K562 (cell line): ENCODE measurements around the gene NQO2. TPM values are rescaled to one million over a fixed set of nuclear protein-coding genes. Genes with fewer than 3 reads are reported as not detected.

Experiments
- KAT8 ChIP-seq: fragments of 450-650 bp; IDR thresholded peaks from 2 replicates; pipeline ENCODE4 v1.6.1; 2016; ENCODE audit warnings: low read depth, mild to moderate bottlenecking
- NR2C1 ChIP-seq, 2 experiments: fragments of 450-650 bp; IDR thresholded peaks; 2 replicates each; pipeline ENCODE4 v1.6.1; 2017; ENCODE audit warnings: mild to moderate bottlenecking in 2 of 2, antibody characterized with exemption in 1 of 2, inconsistent platforms in 1 of 2, missing compliant biosample characterization in 1 of 2, missing genetic modification characterization in 1 of 2
- POLR3G ChIP-seq: IDR thresholded peaks from 2 replicates; pipeline ENCODE4 v1.6.1; 2011; ENCODE audit not compliant: insufficient read length, insufficient replicate concordance; ENCODE audit errors: extremely low read depth
- polyA plus RNA-seq, 8 experiments: library from polyadenylated mRNA; depleted of rRNA in 4 of 8; stranded (reverse) in 5 of 8; unstranded in 3 of 8; fragments of >200 nt; fragmentation: Nextera tagmentation in 2 of 8; fragmentation: Illumina TruSeq in 1 of 8; extraction: Ambion mirVana in 2 of 8; extraction: Trizol in 1 of 8; gene quantifications; 2 replicates each; pipeline versions ENCODE4 v1.2.1 to v1.2.3, GENCODE V29; 2011 to 2014; ENCODE audit warnings: inconsistent platforms in 1 of 8, missing spikeins in 1 of 8
- total RNA-seq, 7 experiments: library from RNA; depleted of rRNA in 6 of 7; stranded (reverse); fragments of >200 nt in 6 of 7; fragmentation: Illumina TruSeq in 2 of 7; extraction: Trizol in 2 of 7; gene quantifications; 2 replicates each; pipeline versions ENCODE4 v1.2.1 to v1.2.3, GENCODE V29; 2011 to 2021; ENCODE audit warnings: low replicate concordance in 1 of 7
- TF ChIP-seq, protein P1 (sequence below): fragments of 200-600 bp; sonication (generic); IDR thresholded peaks from one replicate; pipeline ENCODE4 v1.6.1; 2012; ENCODE audit warnings: mild to moderate bottlenecking, low read depth, low read length, inconsistent platforms
- TF ChIP-seq, protein P2 (sequence below), 2 experiments: fragments of 450-650 bp; formaldehyde crosslinking in 1 of 2; IDR thresholded peaks; 2 replicates each; pipeline versions ENCODE4 v1.4.0 to v1.6.1; 2014 to 2020; ENCODE audit warnings: mild to moderate bottlenecking in 2 of 2, borderline replicate concordance in 1 of 2, low read depth in 1 of 2

The NQO2 gene
- total and polyA plus RNA-seq, 9 of the 15 experiments (the other 6 are each of a cell fraction or from before 2014, with no cell fraction given), result 54.6 to 214 (median 116) TPM

DNA sequence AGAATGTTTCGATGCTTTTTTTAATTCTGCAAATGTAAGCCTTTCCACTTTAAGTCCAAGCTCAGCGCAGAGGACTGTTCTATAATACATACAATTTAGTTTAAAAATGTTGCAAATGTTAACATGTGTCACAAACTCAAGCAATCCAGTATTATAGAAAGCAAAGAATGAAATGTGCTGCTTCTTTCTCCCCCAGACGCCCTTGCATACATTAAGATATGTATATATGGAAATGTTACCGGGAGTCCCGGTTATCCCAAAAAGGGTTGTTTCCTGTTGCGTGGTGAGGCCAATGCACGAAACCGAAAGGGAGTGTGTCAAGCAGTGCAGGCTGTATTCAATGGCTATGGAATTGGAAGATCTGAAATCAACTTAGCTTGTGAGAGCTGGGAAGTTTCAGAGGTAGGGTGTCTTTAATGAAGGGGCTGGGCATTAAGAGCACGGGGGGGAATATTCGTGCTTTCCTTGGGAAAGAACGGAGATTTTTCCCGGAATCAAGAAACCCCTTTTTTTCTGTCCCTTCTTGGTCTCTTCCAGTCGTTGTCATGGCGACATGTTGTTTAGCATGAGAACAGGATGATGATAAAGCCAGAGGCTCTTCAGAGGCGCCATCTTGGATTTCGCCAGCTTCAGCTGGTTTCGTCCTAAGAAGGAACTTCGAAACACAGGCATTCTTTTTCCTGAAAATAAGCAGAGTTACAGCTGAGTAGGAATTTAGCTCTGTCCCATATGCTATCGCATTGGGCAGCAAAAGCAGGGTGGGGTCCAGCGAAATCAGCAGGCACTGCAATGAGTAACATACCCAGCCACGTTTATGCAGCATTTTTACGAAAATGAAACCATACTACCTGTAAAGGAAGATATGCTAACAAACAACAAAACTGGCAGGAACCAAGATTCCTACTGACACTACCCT is 10.1 kb upstream of the NQO2 start (continued):
- TF ChIP-seq, protein P1, sequence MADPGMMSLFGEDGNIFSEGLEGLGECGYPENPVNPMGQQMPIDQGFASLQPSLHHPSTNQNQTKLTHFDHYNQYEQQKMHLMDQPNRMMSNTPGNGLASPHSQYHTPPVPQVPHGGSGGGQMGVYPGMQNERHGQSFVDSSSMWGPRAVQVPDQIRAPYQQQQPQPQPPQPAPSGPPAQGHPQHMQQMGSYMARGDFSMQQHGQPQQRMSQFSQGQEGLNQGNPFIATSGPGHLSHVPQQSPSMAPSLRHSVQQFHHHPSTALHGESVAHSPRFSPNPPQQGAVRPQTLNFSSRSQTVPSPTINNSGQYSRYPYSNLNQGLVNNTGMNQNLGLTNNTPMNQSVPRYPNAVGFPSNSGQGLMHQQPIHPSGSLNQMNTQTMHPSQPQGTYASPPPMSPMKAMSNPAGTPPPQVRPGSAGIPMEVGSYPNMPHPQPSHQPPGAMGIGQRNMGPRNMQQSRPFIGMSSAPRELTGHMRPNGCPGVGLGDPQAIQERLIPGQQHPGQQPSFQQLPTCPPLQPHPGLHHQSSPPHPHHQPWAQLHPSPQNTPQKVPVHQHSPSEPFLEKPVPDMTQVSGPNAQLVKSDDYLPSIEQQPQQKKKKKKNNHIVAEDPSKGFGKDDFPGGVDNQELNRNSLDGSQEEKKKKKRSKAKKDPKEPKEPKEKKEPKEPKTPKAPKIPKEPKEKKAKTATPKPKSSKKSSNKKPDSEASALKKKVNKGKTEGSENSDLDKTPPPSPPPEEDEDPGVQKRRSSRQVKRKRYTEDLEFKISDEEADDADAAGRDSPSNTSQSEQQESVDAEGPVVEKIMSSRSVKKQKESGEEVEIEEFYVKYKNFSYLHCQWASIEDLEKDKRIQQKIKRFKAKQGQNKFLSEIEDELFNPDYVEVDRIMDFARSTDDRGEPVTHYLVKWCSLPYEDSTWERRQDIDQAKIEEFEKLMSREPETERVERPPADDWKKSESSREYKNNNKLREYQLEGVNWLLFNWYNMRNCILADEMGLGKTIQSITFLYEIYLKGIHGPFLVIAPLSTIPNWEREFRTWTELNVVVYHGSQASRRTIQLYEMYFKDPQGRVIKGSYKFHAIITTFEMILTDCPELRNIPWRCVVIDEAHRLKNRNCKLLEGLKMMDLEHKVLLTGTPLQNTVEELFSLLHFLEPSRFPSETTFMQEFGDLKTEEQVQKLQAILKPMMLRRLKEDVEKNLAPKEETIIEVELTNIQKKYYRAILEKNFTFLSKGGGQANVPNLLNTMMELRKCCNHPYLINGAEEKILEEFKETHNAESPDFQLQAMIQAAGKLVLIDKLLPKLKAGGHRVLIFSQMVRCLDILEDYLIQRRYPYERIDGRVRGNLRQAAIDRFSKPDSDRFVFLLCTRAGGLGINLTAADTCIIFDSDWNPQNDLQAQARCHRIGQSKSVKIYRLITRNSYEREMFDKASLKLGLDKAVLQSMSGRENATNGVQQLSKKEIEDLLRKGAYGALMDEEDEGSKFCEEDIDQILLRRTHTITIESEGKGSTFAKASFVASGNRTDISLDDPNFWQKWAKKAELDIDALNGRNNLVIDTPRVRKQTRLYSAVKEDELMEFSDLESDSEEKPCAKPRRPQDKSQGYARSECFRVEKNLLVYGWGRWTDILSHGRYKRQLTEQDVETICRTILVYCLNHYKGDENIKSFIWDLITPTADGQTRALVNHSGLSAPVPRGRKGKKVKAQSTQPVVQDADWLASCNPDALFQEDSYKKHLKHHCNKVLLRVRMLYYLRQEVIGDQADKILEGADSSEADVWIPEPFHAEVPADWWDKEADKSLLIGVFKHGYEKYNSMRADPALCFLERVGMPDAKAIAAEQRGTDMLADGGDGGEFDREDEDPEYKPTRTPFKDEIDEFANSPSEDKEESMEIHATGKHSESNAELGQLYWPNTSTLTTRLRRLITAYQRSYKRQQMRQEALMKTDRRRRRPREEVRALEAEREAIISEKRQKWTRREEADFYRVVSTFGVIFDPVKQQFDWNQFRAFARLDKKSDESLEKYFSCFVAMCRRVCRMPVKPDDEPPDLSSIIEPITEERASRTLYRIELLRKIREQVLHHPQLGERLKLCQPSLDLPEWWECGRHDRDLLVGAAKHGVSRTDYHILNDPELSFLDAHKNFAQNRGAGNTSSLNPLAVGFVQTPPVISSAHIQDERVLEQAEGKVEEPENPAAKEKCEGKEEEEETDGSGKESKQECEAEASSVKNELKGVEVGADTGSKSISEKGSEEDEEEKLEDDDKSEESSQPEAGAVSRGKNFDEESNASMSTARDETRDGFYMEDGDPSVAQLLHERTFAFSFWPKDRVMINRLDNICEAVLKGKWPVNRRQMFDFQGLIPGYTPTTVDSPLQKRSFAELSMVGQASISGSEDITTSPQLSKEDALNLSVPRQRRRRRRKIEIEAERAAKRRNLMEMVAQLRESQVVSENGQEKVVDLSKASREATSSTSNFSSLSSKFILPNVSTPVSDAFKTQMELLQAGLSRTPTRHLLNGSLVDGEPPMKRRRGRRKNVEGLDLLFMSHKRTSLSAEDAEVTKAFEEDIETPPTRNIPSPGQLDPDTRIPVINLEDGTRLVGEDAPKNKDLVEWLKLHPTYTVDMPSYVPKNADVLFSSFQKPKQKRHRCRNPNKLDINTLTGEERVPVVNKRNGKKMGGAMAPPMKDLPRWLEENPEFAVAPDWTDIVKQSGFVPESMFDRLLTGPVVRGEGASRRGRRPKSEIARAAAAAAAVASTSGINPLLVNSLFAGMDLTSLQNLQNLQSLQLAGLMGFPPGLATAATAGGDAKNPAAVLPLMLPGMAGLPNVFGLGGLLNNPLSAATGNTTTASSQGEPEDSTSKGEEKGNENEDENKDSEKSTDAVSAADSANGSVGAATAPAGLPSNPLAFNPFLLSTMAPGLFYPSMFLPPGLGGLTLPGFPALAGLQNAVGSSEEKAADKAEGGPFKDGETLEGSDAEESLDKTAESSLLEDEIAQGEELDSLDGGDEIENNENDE, result no peak
- TF ChIP-seq KAT8 (no peak), NR2C1 (IDR thresholded peaks at IDR 0.05) (0 out of 2 replicates have a peak, but pooled peaks have one; percentile 31), NR2C1 (tag; IDR thresholded peaks at IDR 0.05) (no peak), POLR3G (no peak)
- TF ChIP-seq, protein P2, sequence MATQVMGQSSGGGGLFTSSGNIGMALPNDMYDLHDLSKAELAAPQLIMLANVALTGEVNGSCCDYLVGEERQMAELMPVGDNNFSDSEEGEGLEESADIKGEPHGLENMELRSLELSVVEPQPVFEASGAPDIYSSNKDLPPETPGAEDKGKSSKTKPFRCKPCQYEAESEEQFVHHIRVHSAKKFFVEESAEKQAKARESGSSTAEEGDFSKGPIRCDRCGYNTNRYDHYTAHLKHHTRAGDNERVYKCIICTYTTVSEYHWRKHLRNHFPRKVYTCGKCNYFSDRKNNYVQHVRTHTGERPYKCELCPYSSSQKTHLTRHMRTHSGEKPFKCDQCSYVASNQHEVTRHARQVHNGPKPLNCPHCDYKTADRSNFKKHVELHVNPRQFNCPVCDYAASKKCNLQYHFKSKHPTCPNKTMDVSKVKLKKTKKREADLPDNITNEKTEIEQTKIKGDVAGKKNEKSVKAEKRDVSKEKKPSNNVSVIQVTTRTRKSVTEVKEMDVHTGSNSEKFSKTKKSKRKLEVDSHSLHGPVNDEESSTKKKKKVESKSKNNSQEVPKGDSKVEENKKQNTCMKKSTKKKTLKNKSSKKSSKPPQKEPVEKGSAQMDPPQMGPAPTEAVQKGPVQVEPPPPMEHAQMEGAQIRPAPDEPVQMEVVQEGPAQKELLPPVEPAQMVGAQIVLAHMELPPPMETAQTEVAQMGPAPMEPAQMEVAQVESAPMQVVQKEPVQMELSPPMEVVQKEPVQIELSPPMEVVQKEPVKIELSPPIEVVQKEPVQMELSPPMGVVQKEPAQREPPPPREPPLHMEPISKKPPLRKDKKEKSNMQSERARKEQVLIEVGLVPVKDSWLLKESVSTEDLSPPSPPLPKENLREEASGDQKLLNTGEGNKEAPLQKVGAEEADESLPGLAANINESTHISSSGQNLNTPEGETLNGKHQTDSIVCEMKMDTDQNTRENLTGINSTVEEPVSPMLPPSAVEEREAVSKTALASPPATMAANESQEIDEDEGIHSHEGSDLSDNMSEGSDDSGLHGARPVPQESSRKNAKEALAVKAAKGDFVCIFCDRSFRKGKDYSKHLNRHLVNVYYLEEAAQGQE (IDR thresholded peaks at IDR 0.05; ENCODE audit: borderline replicate concordance), result peak; percentile 99
- TF ChIP-seq, protein P2 (CRISPR knock-in tag; IDR thresholded peaks at IDR 0.05; ENCODE audit: low read depth), result no peak
